Islet precursor cell (in vitro differentiated cells): ENCODE measurements around the gene MCRIP2.
"Not testable (repeated sequence)": the region's sequence is repeated elsewhere in the genome, so short reads cannot be mapped to it uniquely, and the experiment has no call there.

Source experiments
- DNase-seq: peaks from one replicate; pipeline ENCODE4 v3.0.0-alpha.2; 2018

MCRIP2 gene, protein sequence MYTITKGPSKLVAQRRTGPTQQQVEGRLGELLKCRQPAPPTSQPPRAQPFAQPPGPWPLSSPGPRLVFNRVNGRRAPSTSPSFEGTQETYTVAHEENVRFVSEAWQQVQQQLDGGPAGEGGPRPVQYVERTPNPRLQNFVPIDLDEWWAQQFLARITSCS

DNA sequence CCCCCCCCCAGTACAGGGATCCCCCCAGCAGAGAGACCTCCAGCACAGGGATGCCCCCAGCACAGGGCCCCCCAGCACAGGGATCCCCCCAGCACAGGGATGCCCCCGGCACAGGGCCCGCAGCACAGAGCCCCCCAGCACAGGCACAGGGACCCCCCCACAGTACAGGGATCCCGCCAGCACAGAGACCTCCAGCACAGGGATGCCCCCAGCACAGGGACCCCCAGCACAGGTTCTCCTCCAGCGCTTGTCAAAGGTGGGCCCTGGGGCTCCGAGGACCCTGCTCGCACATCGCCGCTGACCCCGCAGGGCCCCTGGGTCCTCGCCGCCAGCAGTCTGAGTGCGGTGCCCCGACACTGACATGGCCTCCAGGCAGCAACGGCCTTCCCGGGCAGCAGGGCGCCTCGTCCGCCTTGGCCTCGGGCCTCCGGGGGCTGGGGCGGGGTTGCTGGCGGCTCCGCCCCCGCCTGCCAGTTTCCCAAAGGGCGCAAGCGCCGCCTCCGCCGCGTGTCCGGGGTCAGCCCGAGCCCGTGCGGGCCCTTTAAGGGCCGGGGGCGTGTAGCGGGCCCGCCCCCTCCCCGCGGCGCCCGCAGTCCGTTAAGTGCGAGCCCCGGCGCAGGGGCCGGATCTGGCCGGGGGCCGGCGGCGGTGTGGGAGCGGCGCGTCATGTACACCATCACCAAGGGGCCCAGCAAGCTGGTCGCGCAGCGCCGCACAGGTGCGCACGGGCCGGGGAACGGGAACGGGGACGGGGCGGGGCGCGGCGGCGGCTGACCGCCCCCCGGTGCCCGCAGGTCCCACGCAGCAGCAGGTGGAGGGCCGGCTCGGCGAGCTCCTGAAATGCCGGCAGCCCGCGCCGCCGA, at the start of gene MCRIP2:
MCRIP2 (plus strand) TSS at position 503 of the 863 bp plus-strand sequence; CDS start at position 667, 164 bp downstream.
- DNase-seq = peak; percentile 86

GRCh38 chr16:591892-592517, 49.6 kb upstream of the MCRIP2 start:
- no peak for DNase-seq

DNA sequence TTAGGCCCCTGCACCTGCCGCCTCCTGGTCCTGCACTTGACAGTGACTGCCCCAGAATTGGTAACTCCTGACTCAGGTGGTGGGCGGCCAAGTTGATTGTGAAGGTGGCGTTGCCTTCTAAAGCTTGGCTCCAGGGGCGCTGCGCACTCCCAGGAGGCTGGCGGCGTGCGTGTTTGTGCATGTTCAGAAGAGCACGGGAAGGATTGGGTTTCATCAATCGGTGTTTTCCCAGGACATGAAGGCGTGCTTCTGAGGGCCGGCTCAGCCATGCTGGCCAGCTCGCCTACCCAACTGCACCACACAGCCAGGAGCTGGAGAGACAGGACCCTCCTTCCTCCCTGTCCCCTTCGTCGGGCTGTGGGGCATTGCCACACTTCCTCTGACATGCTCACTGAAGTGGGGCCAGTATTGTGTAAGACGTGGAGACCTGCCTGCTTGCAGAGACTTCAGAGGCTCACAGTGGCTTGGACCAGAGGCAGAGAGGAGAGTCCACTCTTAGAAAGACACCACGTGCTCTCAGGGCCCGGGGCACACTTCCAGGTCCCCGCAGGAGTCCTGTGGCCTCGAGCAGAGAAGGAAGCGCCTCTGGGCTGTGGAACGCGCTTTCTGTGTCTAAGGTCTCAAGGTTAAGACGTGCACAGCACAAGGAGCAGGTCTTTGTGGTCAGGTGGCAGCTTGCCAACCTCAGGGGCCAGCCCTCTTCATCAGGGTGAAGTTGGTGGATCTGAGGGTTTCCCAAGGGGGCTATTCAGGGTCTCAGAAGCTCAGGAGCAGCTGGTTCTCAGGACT, 48.9 kb upstream of the MCRIP2 start:
- no peak for DNase-seq

- DNase-seq = no peak
Observed at GRCh38 chr16:593406-593805, 48.2 kb upstream of the MCRIP2 start.

- no peak for DNase-seq
Observed at GRCh38 chr16:593807-594206, 47.8 kb upstream of the MCRIP2 start.

- DNase-seq = no peak
Observed at GRCh38 chr16:595094-595528, 46.5 kb upstream of the MCRIP2 start.

- no peak for DNase-seq
Observed at GRCh38 chr16:595942-596735, 45.5 kb upstream of the MCRIP2 start.

DNA sequence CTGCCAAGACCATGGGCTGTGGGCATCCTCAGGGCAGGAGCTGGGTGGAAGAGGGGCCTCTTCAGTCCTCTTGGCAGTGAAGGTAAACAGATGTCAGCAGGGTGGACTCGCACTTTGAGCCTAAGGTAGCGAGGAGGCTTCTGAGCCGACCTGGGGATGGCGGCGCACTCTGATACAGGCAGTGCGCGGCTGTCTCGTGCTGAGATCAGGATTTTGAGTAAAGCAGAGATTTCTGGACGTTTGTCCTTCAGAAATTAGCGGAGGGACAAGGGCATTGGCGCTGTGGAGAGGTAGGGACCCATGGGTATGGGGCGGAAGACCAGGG, 44.9 kb upstream of the MCRIP2 start:
- no peak for DNase-seq

- DNase-seq = not testable (repeated sequence)
Observed at GRCh38 chr16:597655-598054, 44.0 kb upstream of the MCRIP2 start.

- DNase-seq = no peak
Observed at GRCh38 chr16:598823-599739, 42.5 kb upstream of the MCRIP2 start.

DNA sequence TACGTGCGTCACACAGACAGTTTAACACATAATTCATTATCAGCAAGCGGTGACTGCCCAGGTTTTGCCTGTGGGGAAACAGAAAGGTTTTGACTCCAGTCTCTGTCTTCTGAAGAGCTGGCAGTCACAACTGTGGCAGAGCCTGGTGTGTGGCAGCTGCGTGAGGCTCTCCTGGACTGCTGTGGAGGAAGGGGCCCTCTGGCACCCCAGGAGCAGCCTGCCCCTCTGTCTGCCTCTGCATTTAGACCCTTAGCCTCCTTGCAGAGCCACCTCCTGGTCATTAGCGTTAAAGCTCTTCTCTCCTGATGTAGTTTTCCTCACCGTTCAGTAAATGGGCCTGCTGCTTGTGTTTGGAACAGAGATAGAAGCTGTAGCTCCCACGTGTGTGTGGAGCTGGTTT, 40.8 kb upstream of the MCRIP2 start:
- no peak for DNase-seq

DNA sequence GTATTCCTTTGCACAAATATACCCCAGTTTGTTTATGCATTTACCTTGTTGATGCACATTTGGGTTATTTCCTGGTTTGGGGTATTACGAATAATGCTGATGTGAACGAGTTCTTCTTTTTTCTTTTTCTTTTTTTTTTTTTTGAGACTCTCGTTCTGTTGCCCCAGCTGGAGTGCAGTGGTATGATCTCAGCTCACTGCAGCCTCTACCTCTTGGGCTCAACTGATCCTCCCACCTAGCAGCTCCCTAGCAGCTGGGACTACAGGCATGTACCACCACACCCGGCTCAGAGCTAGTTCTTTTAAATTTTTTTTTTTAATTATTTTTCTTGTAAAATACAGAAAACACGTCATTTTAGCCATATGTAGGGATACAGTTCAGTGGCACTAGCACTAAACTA, 37.7 kb upstream of the MCRIP2 start:
- no peak for DNase-seq

DNA sequence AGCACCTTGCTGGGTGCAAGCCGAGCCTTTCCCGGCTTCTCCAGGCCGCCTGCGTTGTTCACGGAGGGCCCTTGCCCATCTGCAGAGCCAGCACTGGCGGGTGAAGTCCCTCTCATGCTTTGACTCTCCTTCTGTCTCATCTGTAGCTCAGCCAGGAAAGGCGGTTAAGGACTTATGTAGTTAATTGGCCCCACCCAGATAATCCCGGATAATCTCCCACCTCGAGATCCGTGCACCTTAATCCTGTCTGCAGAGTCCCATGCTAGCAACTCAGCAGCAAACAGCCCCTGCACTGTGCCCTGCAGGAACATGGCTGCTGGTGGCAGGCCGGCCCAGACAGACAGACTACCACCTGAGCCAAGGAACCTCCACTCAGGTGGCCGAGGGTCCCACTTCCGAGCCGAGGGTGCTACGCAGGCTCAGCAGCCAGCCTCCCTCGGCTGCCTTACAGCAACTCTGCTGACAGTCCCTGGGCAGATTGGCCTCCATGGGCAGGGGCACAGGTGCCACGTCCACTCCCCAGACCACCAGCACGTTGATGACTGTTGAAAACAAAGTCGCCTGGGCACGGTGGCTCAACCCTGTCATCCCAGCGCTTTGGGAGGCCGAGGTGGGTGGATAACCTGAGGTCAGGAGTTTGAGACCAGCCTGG, 34.8 kb upstream of the MCRIP2 start:
- no peak for DNase-seq

GRCh38 chr16:608019-608418, 33.6 kb upstream of the MCRIP2 start:
- DNase-seq = no peak

DNA sequence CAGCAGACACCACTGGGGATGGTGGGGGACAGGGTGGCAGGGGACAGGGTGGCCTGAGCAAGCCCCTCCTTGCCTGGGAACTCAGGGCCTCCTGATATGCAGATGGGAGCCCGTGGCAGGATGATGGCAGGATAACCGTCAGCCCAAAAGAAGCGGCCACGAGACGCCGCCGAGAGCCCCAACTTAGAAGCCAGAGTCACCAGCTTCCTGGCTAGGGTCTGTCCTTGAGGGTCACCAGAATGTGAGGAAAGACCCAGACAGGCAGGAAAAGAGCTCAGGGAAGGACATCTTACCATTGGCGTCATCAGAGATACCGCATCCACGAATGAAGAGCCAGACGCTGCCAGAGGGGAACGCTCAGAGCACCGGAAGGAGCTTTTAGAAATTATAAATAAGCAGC, 32.3 kb upstream of the MCRIP2 start:
- DNase-seq = no peak

DNA sequence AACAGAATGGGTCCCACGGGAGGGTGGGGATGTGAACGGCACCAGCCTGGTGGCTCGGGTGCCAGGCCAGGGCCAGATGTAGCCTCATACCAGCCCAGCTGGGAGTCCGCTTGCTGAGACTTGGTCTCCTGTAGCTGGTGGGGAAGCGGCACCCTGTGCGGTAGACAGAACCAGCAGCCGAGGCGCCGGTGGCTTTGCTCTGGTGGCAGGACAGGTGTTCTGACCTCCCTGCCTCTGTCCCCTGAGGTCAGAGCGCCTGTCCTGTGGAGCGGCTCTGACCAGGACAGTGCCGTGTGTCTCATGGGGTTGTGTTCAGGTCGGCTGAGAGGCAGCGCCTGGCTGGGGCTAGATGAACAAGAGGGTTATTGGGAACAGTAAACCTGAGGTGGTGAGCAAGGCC, 31.6 kb upstream of the MCRIP2 start:
- DNase-seq = no peak

GRCh38 chr16:610513-611381, 30.9 kb upstream of the MCRIP2 start:
- no peak for DNase-seq

DNA sequence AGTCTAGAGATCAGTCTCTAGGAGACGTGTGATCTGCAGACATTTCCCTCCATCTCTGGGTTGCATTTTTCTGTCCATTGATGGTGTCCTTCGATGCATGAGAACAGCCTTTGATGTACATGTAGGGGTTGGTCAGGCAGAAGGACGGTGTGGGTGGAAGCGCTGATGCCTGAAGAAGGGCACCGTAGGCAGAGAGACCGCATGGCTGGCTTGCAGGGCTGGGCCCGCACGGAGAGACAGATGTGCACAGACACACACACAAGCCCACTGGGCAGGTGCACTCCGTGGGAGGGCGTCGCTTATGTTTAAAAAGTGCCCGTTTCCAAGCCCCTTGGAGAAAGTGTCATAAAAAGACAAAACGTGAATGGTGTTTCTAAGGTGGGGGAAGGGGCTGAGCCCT, 26.5 kb upstream of the MCRIP2 start:
- no peak for DNase-seq

DNA sequence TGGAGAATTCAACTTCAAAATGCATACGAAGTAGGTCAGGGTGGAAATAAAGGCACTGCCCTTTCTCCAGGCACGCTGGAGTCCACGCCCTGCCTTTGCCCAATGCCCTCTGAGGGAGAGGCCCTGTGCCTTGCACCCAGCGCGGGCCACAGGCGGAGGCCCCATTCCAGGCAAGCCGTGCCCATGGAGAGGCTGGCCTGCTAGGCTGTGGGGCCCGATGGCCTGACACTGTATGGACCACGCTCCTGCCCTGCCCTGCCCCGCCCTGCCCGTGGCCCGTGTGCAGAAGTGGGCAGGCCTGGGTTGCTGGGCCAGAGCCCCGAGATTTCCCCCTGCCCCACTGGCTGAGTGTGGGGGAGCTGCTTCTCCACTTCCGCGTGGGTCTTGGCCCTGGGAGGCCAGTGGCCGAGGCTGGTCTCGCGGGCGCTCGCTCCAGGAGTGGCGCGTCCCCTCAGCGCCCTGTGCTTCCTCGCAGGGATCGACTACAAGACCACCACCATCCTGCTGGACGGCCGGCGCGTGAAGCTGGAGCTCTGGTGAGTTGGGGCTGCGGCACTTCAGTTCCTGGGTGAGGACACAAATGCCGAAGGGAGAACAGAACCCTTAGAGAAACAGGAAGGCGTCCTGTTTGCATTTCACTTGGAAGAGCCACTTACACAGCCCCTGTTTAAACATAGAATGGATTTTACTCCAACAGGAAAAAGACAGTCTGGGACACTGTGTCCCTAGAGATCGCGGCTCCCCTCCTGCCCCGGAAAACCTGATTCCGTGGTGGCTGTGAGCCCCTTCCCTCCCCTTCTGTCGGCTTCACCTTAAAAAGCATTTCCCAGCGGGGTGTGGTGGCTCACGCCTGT, 24.7 kb upstream of the MCRIP2 start:
- no peak for DNase-seq
